Sigmoid colon (tissue), 4 donors: Measurements from ENCODE around the gene CRACR2B.

ENCODE experiments used
- CTCF ChIP-seq, 4 experiments: fragments of 450-650 bp in 3 of 4; fragments of 200-600 bp in 1 of 4; IDR thresholded peaks; one replicate each; pipeline ENCODE4 v1.5.1; 2016 to 2019; ENCODE audit warnings: antibody characterized with exemption in 4 of 4, mild to moderate bottlenecking in 3 of 4, moderate library complexity in 2 of 4
- EP300 ChIP-seq, 4 donors: sonication (generic); formaldehyde crosslinking; IDR thresholded peaks; one replicate each; pipeline ENCODE4 v1.6.1; 2017; ENCODE audit warnings: antibody characterized with exemption in 4 of 4
- POLR2A ChIP-seq, 2 donors: fragments of 450-650 bp; IDR thresholded peaks; one replicate each; pipeline ENCODE4 v1.6.1; 2016; ENCODE audit warnings: antibody characterized with exemption in 2 of 2, mild to moderate bottlenecking in 2 of 2, moderate library complexity in 2 of 2
- POLR2AphosphoS5 ChIP-seq, 4 donors: sonication (generic); formaldehyde crosslinking; IDR thresholded peaks; one replicate each; pipeline ENCODE4 v1.6.1; 2017; ENCODE audit warnings: antibody characterized with exemption in 4 of 4

- TF ChIP-seq POLR2AphosphoS5 (IDR thresholded peaks at IDR 0.05) (no peak), POLR2A (IDR thresholded peaks at IDR 0.05) (no peak), CTCF (IDR thresholded peaks at IDR 0.05) (no peak), EP300 (IDR thresholded peaks at IDR 0.05) (no peak)
Observed at GRCh38 chr11:838441-839279, 10.9 kb downstream of the CRACR2B start.
